Loucy (cell line): ENCODE measurements around the gene BAAT.

ENCODE experiments used
- EZH2phosphoT487 ChIP-seq: fragments of 200-600 bp; IDR thresholded peaks from 2 replicates; pipeline ENCODE4 v1.6.1; 2018; ENCODE audit warnings: antibody characterized with exemption, mild to moderate bottlenecking, moderate library complexity, borderline replicate concordance
- TF ChIP-seq, protein P1 (sequence below): fragments of 200-600 bp; sonication (generic); conservative IDR thresholded peaks from 2 replicates; pipeline ENCODE4 v1.5.1; 2014; ENCODE audit warnings: mild to moderate bottlenecking, antibody characterized with exemption, low read length

DNA sequence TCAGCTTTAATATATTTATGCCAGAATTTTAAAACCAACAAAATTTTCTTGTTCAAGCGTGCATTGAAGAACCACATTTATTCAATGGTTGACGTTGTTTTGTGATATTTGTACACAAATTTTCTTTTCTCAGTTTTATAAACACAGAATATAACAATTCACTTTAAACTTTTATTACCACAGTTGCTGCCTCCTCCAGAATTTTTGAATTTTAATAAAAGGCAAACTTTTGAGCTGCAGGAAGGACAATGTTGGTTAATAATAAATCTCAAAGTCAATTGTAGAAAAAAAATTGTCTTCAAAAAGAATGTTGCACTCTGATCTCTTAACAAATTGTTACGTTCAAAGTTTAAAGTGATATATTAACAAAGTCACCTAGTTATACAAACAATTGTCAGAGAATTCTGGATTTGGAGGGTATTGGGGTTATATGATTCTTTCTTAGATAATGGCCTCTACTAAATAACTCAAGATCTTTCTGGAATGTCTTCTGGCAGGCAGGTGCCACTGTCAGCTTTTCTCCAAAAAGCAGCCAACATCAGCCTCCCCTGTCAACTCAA, 60.5 kb downstream of the BAAT start:
- TF ChIP-seq, protein P1, sequence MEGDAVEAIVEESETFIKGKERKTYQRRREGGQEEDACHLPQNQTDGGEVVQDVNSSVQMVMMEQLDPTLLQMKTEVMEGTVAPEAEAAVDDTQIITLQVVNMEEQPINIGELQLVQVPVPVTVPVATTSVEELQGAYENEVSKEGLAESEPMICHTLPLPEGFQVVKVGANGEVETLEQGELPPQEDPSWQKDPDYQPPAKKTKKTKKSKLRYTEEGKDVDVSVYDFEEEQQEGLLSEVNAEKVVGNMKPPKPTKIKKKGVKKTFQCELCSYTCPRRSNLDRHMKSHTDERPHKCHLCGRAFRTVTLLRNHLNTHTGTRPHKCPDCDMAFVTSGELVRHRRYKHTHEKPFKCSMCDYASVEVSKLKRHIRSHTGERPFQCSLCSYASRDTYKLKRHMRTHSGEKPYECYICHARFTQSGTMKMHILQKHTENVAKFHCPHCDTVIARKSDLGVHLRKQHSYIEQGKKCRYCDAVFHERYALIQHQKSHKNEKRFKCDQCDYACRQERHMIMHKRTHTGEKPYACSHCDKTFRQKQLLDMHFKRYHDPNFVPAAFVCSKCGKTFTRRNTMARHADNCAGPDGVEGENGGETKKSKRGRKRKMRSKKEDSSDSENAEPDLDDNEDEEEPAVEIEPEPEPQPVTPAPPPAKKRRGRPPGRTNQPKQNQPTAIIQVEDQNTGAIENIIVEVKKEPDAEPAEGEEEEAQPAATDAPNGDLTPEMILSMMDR: no peak
- no peak for TF ChIP-seq EZH2phosphoT487
